ENCODE measurements around the gene GAL3ST3. TPM values are rescaled to one million over a fixed set of nuclear protein-coding genes. Genes with fewer than 3 reads are reported as not detected.

GAL3ST3 gene
- total RNA-seq, 6 donors from 2014 or later, result 2.4 TPM; not detected in 5

GRCh38 chr11:66008468-66009101, 40.4 kb downstream of the GAL3ST3 start:
- Histone ChIP-seq H3K27ac (no peak overlapping the region), H3K27me3 (peaks cover 0 to 12% (median 5%) of the 10 kb centered on the region in 4 donors), H3K4me3 (no peak overlapping the region), H3K9me3 (no peaks in the 10 kb centered on the region), H3K36me3 (peaks cover 0 to 17% (median 8%) of the 10 kb centered on the region in 4 donors), H3K4me1 (peaks cover 8 to 22% (median 13%) of the 10 kb centered on the region in 4 donors)
- no peak for ATAC-seq (ENCODE audit: low FRiP score in 2 of 2)
- DNase-seq, result no peak
- TF ChIP-seq EP300 (IDR thresholded peaks at IDR 0.05) (no peak), POLR2A (IDR thresholded peaks at IDR 0.05) (no peak), POLR2AphosphoS5 (IDR thresholded peaks at IDR 0.05) (no peak), CTCF (IDR thresholded peaks at IDR 0.05) (no peak)
- 51 to 62% methylated on average over 4 to 10 of the region's 10 CpGs for WGBS, 2 donors

GRCh38 chr11:66008095-66008467, 40.9 kb downstream of the GAL3ST3 start:
- ATAC-seq (ENCODE audit: low FRiP score in 2 of 2), result no peak
- H3K4me3 ChIP-seq, result no peak overlapping the region
- TF ChIP-seq CTCF (IDR thresholded peaks at IDR 0.05) (no peak), POLR2A (IDR thresholded peaks at IDR 0.05) (no peak), POLR2AphosphoS5 (IDR thresholded peaks at IDR 0.05) (no peak), EP300 (IDR thresholded peaks at IDR 0.05) (no peak)
- H3K27ac ChIP-seq, result no peak overlapping the region
- H3K9me3 ChIP-seq, result no peaks in the 10 kb centered on the region
- H3K27me3 ChIP-seq, result peaks cover 0 to 12% (median 5%) of the 10 kb centered on the region in 4 donors
- WGBS, 2 donors, result 89 to 94% methylated on average over 2 of the region's 2 CpGs
- peaks cover 13 to 22% (median 16%) of the 10 kb centered on the region in 4 donors for H3K4me1 ChIP-seq
- peaks cover 0 to 18% (median 8%) of the 10 kb centered on the region in 4 donors for H3K36me3 ChIP-seq
- no peak for DNase-seq

DNA sequence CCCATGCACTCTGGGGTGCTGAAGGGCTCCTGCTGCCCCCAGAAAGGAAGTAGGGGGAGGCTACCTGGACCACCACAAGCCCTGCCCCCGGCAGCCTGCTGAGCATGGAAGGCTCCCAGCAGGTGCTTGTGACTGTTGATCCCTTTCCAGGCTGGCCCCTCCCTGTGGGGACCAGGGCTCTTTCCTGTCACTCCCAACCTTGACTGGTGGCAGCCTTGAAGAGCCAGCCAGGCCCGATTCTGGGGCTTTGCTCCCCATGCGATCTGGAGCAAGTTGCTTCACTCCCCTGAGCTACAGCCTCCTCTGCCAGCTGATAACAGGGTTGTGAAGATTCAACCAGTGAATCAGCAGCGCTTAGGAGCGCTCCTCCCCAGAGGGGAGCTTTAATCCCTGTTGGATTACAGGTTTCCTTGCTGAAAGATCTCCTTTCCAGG, 41.7 kb downstream of the GAL3ST3 start:
- ATAC-seq (ENCODE audit: low FRiP score in 2 of 2) (no peak), DNase-seq (no peak)
- Histone ChIP-seq H3K27ac (peak overlapping the region in 1 of 4 donors; percentile 38), H3K9me3 (no peaks in the 10 kb centered on the region), H3K4me3 (no peak overlapping the region), H3K36me3 (peaks cover 0 to 18% (median 8%) of the 10 kb centered on the region in 4 donors), H3K4me1 (peaks cover 16 to 19% (median 17%) of the 10 kb centered on the region in 4 donors), H3K27me3 (peaks cover 0 to 10% (median 4%) of the 10 kb centered on the region in 4 donors)
- no peak for TF ChIP-seq POLR2A (IDR thresholded peaks at IDR 0.05)
- no peak for TF ChIP-seq EP300 (IDR thresholded peaks at IDR 0.05)
- TF ChIP-seq POLR2AphosphoS5 (IDR thresholded peaks at IDR 0.05), result no peak
- no peak for TF ChIP-seq CTCF (IDR thresholded peaks at IDR 0.05)
- WGBS, 2 donors, result 45 to 47% methylated on average over 4 to 5 of the region's 5 CpGs

DNA sequence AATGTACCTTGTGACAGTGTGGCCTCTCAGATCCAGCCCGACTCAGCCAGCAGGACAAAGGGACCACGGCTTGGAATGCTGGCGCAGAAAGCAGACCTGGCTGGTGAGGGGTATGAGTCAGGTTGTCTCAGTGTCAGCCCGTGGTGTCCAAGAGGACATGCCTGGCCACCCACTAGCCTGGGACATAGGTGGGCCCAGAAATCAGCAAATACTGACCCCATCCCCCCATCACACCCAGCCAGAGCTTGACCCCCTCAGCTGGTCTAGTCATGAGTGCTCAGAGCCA, 42.1 kb downstream of the GAL3ST3 start:
- TF ChIP-seq CTCF (IDR thresholded peaks at IDR 0.05), result no peak
- no peaks in the 10 kb centered on the region for H3K9me3 ChIP-seq
- H3K27ac ChIP-seq, result no peak overlapping the region
- H3K4me1 ChIP-seq, result peaks cover 12 to 16% (median 13%) of the 10 kb centered on the region in 4 donors
- peaks cover 0 to 18% (median 8%) of the 10 kb centered on the region in 4 donors for H3K36me3 ChIP-seq
- 77% methylated on average over 4 of the region's 4 CpGs; no CpG with 5 or more reads in 1 of the 2 donors for WGBS, 2 donors
- no peak overlapping the region for H3K4me3 ChIP-seq
- ATAC-seq (ENCODE audit: low FRiP score in 2 of 2), result no peak
- DNase-seq, result no peak
- H3K27me3 ChIP-seq, result peaks cover 0 to 7% (median 2%) of the 10 kb centered on the region in 4 donors
